DMS 273 treated with DMSO at 0.1 percent for 48 hours (cell line): ENCODE results near the gene STAT4.

Experiments used
- DNase-seq: peaks from one replicate; lab custom pipeline; 2025; lab: John Stamatoyannopoulos, UW

Gene STAT4

GRCh38 chr2:191145769-191146471, 4.9 kb downstream of the STAT4 start:
- no peak for DNase-seq

DNA sequence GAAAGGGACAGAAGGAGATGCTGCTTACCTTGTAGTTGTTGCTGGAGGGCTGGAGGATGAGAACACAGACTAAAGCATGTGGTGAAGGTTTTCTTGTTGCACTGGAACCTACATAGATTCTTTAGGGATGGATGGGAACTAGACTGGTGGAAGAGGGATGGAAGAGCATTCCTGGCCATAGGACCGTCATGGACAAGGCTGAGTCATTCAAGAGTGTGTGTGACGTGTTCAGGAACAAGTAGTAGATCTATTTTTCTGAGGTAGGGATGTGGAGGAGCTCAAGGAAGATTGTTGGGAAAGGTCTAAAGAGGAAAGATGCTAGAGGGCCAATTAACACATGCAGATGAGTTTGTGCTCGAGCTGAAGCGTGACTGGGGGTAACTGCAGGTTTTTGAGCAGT, 6.6 kb downstream of the STAT4 start:
- DNase-seq = no peak

GRCh38 chr2:191143791-191144190, 7.0 kb downstream of the STAT4 start:
- DNase-seq = no peak

GRCh38 chr2:191128911-191129304, 21.9 kb downstream of the STAT4 start:
- no peak for DNase-seq

DNA sequence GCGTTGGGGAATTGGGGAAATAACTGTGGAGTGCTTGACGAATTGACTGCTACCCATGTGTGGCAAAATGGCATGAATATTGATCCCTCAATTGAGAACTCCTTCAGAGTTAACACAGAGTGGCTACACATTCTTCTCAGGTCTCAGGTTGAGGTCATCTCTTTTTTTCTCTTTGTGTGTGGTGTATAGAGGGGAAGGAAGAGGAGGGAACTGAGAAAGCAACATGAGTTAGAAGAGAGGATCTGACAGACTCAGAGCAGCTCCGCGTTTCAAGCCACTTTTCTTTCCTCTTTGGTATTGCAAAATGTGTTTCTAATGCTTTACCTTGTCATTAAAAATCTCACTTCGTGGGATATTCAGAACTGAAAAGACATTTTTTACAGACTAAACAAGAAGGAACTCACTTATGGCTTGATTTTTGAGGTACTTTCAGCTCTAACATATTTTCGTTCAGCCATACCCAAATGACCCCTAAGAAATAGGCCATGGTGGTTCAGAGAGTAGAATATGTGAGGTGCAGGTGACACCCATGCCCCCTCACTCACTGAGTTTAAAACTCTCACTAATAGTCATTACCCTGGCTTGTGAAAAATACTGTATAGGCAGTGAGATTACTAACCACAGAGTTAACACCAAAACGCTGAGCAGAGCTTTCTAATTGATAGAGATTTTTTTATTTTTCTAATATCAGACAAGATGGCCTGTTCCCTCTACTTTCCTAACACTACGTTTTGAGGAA, 22.5 kb downstream of the STAT4 start:
- no peak for DNase-seq

- no peak for DNase-seq
These were observed 23.6 kb downstream of the STAT4 start for GRCh38 chr2:191127235-191127634.

- no peak for DNase-seq
These were observed 24.3 kb downstream of the STAT4 start for GRCh38 chr2:191126386-191127085.

- DNase-seq = no peak
These were observed 25.1 kb downstream of the STAT4 start for GRCh38 chr2:191125646-191126045.

DNA sequence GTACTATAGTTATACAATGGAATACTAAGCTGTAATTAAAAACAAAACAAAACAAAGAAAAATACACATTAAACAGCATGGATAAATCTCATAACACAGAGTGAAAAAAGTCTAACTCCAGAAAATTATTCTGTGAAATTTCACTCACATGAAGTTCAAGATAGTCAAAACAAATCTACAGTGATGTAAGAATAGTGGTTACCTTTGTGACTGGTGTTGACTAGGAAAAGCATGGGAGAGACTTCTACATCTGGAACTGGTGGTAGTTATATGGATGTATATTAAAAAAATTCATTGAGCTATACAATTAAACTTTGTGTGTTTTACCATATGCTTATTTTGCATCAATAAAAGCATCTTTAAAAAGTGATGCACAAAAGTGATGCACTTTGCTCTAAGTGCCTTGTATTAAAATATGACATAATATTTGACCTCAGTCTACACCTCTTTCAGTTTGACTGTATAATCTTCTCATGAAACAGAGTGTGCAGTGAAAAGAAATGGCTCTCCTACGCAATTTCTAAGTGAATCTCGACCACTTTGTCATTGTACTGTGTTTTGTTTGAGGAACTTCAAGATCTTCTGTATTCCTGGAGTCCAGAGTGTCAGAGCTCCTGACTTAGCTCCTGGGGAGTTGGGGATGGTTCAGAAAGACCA, 28.0 kb downstream of the STAT4 start:
- no peak for DNase-seq

GRCh38 chr2:191117341-191117740, 33.5 kb downstream of the STAT4 start:
- DNase-seq = no peak

GRCh38 chr2:191115804-191116203, 35.0 kb downstream of the STAT4 start:
- DNase-seq = no peak

GRCh38 chr2:191115391-191115790, 35.4 kb downstream of the STAT4 start:
- DNase-seq = no peak

GRCh38 chr2:191114403-191114886, 36.3 kb downstream of the STAT4 start:
- DNase-seq = no peak

GRCh38 chr2:191113761-191114160, 37.0 kb downstream of the STAT4 start:
- DNase-seq = no peak

DNA sequence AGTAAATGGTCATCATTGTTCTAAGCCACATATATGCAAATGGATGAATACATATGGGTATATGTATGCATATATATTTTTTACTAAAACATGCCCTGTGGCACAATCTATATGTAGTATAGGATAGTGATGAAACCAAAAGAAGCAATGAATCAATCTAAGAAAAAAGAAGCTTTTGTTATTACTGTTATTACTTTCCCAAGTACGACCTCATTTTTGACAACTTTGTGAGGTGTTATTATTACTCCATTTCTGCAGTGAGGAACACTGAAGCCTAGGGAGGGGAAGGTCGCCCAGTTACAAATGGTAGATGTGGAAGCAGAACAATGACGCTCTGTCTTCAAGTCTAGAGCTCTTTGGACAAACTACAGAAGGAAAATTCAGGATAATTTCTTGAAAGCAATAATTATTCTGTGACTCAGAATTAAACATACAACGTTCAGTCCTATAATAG, 38.3 kb downstream of the STAT4 start:
- no peak for DNase-seq

DNA sequence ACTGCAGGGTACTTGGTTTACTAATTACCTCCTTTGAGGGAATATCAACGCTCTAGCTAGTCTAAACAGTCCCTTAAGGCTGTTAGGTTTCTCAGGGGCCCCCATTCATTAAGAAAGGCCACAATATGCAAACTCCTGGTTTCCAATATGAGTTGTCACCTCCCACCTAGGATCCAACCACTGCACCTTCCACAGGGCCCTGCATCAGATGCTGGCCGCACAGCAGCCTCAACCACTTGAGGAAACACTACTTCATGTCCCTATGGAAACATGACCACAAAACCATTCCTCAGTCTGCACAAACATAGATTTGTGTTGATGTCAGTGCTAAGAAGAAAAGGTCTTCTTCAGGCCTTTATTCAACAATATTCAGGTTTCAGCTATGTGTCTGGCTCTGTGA, 40.9 kb downstream of the STAT4 start:
- DNase-seq = no peak

DNA sequence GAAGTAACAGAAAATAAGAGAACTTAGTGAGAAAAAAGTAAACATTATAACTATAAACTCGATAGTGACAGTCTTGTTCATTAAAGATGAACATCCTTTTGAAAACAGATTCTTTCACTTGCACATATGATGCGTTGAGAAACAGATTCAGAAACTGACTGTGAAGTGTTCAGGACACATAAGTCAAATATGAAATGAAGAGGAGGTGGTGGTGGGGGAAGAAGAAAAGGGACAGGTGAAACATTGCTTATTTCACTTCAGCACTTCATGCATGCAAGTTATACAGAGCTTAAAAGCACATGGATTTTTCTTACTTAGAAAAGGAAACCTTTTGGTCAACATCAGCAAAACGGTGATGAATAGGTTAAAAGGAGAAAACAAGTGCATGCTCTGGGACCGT, 42.5 kb downstream of the STAT4 start:
- no peak for DNase-seq

DNA sequence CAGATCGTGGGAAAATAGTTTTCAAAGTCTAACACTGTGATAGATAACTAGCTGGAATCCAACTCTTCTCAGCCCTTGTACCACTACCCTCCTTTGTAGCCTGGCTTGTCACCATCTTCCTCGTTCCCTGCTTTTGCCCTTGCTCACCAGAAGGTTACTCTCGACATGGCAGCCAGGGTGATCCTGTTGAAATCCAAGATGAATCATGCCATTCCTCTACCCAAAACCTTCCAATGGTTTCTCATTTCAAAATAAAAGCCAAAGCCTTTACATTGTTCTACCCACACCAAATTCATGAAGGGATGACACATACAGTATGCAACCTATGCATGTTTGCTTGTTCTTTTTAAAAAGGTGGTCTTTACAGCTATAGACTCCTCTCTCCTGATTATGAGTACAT, 45.7 kb downstream of the STAT4 start:
- no peak for DNase-seq

GRCh38 chr2:191103774-191104173, 47.0 kb downstream of the STAT4 start:
- DNase-seq = no peak

GRCh38 chr2:191100216-191100615, 50.6 kb downstream of the STAT4 start:
- no peak for DNase-seq

DNA sequence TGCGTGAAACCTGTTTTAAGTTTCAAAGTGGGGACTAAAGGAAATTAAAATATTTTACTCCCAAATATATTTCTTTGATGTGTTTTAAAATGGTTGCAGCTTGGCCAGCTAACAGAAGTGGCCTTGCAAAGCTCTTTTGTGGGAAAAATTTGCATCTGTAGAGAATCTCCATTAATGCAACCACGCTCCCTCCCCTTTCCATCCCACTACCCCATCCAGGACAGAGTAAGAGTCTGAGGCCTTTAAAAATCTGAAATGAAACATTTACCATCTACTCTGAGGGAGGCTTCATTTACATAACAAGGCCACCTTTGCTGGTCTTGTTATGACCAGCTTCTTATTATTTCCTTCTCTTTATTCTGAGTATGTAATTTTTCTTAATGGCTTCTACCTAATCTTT, 63.5 kb downstream of the STAT4 start:
- DNase-seq = no peak

GRCh38 chr2:191086706-191087105, 64.1 kb downstream of the STAT4 start:
- DNase-seq = no peak
